LNCaP clone FGC (cell line): ENCODE measurements around the gene KLHL1.

Source experiments
- DNase-seq: peaks from one replicate; pipeline ENCODE4 v3.0.0-alpha.2; 2011; ENCODE audit warnings: low read depth
- H3K4me3 ChIP-seq: 2 replicates; pipeline ENCODE4 v1.5.1; 2011; ENCODE audit warnings: mild to moderate bottlenecking, low read depth, low read length, control low read depth
- CTCF ChIP-seq: IDR thresholded peaks from 2 replicates; pipeline ENCODE4 v1.5.1; 2012; ENCODE audit warnings: mild to moderate bottlenecking; ENCODE audit not compliant: control insufficient read depth, insufficient read depth; ENCODE audit errors: extremely low read depth

KLHL1 gene

DNA sequence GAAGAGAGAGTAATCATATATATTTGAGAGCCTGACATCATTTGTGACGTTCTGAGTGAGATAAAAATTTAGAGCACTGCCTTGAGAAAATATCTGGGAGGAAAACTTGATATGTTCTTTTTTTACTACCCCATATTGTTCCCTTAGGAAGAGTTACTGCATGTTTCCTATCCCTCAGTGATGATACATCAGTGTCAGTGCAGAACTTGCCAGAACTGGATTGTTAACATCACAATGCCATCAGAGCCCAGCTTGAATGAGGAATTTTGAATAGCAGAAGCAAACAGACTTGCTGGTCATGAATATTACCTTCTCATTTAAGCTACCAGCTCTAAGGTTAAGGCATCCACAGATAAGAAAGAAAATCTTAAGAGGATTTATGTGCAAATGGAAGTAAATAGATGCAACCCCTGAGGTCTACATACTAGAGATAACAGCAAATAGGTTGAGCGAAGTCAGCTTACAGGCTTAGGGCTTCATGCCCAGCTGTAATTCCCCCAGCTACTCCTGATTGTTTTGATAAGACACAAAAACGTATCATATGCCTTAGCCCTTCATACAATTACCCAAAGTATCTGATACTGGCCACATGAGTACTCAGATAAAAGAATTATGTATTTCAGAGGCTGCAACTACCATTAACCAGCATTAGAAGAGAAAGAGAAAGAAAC, 314.3 kb downstream of the KLHL1 start:
- H3K4me3 ChIP-seq = no peak overlapping the region
- DNase-seq = no peak
- no peak for TF ChIP-seq CTCF

DNA sequence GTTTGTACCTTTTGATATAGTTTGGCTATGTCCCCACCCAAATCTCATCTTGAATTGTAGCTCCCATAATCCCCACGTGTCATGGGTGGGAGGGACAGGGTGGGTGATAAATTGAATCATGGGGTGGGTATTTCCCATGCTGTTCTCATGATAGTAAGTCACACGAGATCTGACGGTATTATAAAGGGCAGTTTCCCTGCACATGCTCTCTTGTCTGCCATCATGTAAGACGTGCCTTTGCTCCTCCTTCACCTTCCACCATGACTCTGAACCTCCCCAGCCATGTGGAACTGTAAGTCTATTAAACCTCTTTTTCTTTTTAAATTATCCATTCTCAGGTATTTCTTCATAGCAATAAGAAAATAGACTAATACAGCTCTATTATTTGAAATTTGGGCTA, 331.3 kb downstream of the KLHL1 start:
- H3K4me3 ChIP-seq = no peak overlapping the region
- no peak for TF ChIP-seq CTCF
- DNase-seq = no peak

GRCh38 chr13:69769608-69770007, 338.6 kb downstream of the KLHL1 start:
- no peak for TF ChIP-seq CTCF
- H3K4me3 ChIP-seq = no peak overlapping the region
- DNase-seq = no peak

GRCh38 chr13:69761581-69761980, 346.7 kb downstream of the KLHL1 start:
- no peak for DNase-seq
- TF ChIP-seq CTCF = no peak
- no peak overlapping the region for H3K4me3 ChIP-seq

DNA sequence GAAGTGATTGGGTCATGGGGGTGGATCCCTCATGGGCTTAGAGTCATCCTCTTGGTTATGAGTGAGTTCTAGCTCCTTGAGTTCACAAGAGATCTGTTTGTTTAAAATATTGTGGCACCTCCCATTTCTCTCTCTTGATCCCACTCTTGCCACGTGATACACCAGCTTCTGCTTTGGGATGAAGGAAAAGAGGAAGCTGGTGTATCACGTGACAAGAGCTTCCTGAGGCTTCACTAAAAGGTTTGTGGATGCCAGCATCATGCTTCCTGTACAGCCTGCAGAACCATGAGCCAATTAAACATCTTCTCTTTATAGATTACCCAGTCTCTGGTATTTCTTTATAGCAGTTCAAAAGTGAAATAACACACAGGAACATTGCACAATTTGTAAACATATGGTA, 353.2 kb downstream of the KLHL1 start:
- TF ChIP-seq CTCF = no peak
- no peak for DNase-seq
- H3K4me3 ChIP-seq = no peak overlapping the region

- no peak for DNase-seq
- TF ChIP-seq CTCF = no peak
- H3K4me3 ChIP-seq = no peak overlapping the region
Measured at GRCh38 chr13:69751259-69751658, 357.0 kb downstream of the KLHL1 start.

- H3K4me3 ChIP-seq = no peak overlapping the region
- no peak for DNase-seq
- no peak for TF ChIP-seq CTCF
Measured at GRCh38 chr13:69737129-69737935, 370.9 kb downstream of the KLHL1 start.
